ENCODE results near the gene RALGPS2. TPM values are rescaled to one million over a fixed set of nuclear protein-coding genes. Genes with fewer than 3 reads are reported as not detected.

Gene RALGPS2
- total and polyA plus RNA-seq, 2 of the 13 experiments (the other 11 are each of a cell fraction or from before 2014, with no cell fraction given): 15.6 to 36.0 TPM

GRCh38 chr1:178682429-178682828 lies 42.6 kb upstream of the RALGPS2 start (continued):
- TF ChIP-seq ARNTL (CRISPR knock-in tag; IDR thresholded peaks at IDR 0.05): peak; percentile 87
- TF ChIP-seq MXD3 (CRISPR knock-in tag; IDR thresholded peaks at IDR 0.05): no peak
- TF ChIP-seq DPF2 (CRISPR knock-in tag; IDR thresholded peaks at IDR 0.05; ENCODE audit: borderline replicate concordance, low read depth): peak; percentile 37; the same call in 1 of the 2 replicates
- peak; percentile 62 for TF ChIP-seq ASH2L (IDR thresholded peaks at IDR 0.05; ENCODE audit: insufficient read length, low read depth, low read length)
- no peak for TF ChIP-seq KLF6 (CRISPR knock-in tag; IDR thresholded peaks at IDR 0.05)
- no peak for TF ChIP-seq ELF4 (CRISPR knock-in tag; IDR thresholded peaks at IDR 0.05; ENCODE audit: borderline replicate concordance)
- peak; percentile 84 to 94 for TF ChIP-seq NR2F1 (CRISPR knock-in tag; IDR thresholded peaks at IDR 0.05)
- TF ChIP-seq FOXA1 (IDR thresholded peaks at IDR 0.05): no peak
- peak; percentile 61 for TF ChIP-seq FOXA1 (CRISPR knock-in tag; IDR thresholded peaks at IDR 0.05)
- no peak for TF ChIP-seq XRCC5 (optimal IDR thresholded peaks at IDR 0.05; ENCODE audit: low read length)
- no peak for TF ChIP-seq ATF5 (CRISPR knock-in tag; IDR thresholded peaks at IDR 0.05; ENCODE audit: low read depth)
- peak; percentile 81 for TF ChIP-seq NKX3-1 (CRISPR knock-in tag; IDR thresholded peaks at IDR 0.05)
- no peak for TF ChIP-seq ZMYM2 (CRISPR knock-in tag; IDR thresholded peaks at IDR 0.05)
- no peak for TF ChIP-seq HBP1 (CRISPR knock-in tag; IDR thresholded peaks at IDR 0.05; ENCODE audit: low read depth)
- no peak for TF ChIP-seq KLF9 (CRISPR knock-in tag; IDR thresholded peaks at IDR 0.05; ENCODE audit: low read depth)
- peak; percentile 75; the same call in 1 of the 2 replicates for TF ChIP-seq MEF2D (CRISPR knock-in tag; IDR thresholded peaks at IDR 0.05)
- peak; percentile 68; the same call in 1 of the 2 replicates for TF ChIP-seq ZNF670 (CRISPR knock-in tag; IDR thresholded peaks at IDR 0.05; ENCODE audit: borderline replicate concordance)
- peak; percentile 46; the same call in 1 of the 2 replicates for TF ChIP-seq ZNF607 (CRISPR knock-in tag; IDR thresholded peaks at IDR 0.05; ENCODE audit: borderline replicate concordance)
- no peak for TF ChIP-seq ZNF672 (CRISPR knock-in tag; IDR thresholded peaks at IDR 0.05)
- no peak for TF ChIP-seq ZNF253 (CRISPR knock-in tag; IDR thresholded peaks at IDR 0.05; ENCODE audit: borderline replicate concordance)
- no peak for TF ChIP-seq ZNF274 (CRISPR knock-in tag; IDR thresholded peaks at IDR 0.05)
- TF ChIP-seq MEIS1 (CRISPR knock-in tag; IDR thresholded peaks at IDR 0.05; ENCODE audit: borderline replicate concordance): no peak
- TF ChIP-seq BRD4 (CRISPR knock-in tag; IDR thresholded peaks at IDR 0.05): no peak
- TF ChIP-seq EHMT2 (IDR thresholded peaks at IDR 0.05; ENCODE audit: borderline replicate concordance, low read depth, low read length): peak; percentile 38; the same call in 1 of the 2 replicates
- TF ChIP-seq ZNF296 (CRISPR knock-in tag; conservative IDR thresholded peaks at IDR 0.05): no peak
- no peak for TF ChIP-seq ZEB1 (IDR thresholded peaks at IDR 0.05; ENCODE audit: insufficient replicate concordance, low read depth)
- no peak for TF ChIP-seq ZNF704 (CRISPR knock-in tag; IDR thresholded peaks at IDR 0.05; ENCODE audit: borderline replicate concordance)
- TF ChIP-seq ZSCAN30 (CRISPR knock-in tag; IDR thresholded peaks at IDR 0.05): no peak
- no peak for TF ChIP-seq CERS6 (CRISPR knock-in tag; IDR thresholded peaks at IDR 0.05)

Data from HepG2 (cell line).